OCI-LY3 (cell line): ENCODE measurements around the gene PBX4.
"Not testable (repeated sequence)": the region's sequence is repeated elsewhere in the genome, so short reads cannot be mapped to it uniquely, and the experiment has no call there.

Experiments
- H2AFZ ChIP-seq: fragments of 200-600, 300-600 bp; shearing (Covaris generic); 2 replicates; pipeline ENCODE4 v1.6.0; 2014; ENCODE audit warnings: antibody characterized with exemption, low read depth, low read length
- H3K27ac ChIP-seq: fragments of 200-600, 300-600 bp; sonication (generic); 2 replicates; pipeline ENCODE4 v1.5.1; 2014; ENCODE audit warnings: mild to moderate bottlenecking, low read length, moderate library complexity, mixed read lengths
- H3K27me3 ChIP-seq: fragments of 200-600, 300-600 bp; sonication (generic); 2 replicates; pipeline ENCODE4 v1.6.1; 2014; ENCODE audit warnings: low read depth, low read length, mixed read lengths
- H3K36me3 ChIP-seq: fragments of 200-600, 300-600 bp; sonication (generic); replicated peaks from 2 replicates; pipeline ENCODE3; 2014; ENCODE audit warnings: low read depth, low read length, mixed read lengths
- H3K4me1 ChIP-seq: fragments of 300-600, 200-600 bp; sonication (generic); 2 replicates; pipeline ENCODE4 v1.6.1; 2014; ENCODE audit warnings: low read length, mixed read lengths
- H3K4me2 ChIP-seq: fragments of 200-600, 300-600 bp; sonication (generic); 2 replicates; pipeline ENCODE4 v1.6.1; 2014; ENCODE audit warnings: low read length, mixed read lengths
- H3K4me3 ChIP-seq: fragments of 300-600, 200-600 bp; sonication (generic); 2 replicates; pipeline ENCODE4 v1.5.1; 2014; ENCODE audit warnings: antibody characterized with exemption, mild to moderate bottlenecking, low read length, moderate library complexity
- H3K79me2 ChIP-seq: fragments of 300-600, 200-600 bp; shearing (Covaris generic); 2 replicates; pipeline ENCODE4 v1.6.1; 2014; ENCODE audit warnings: mild to moderate bottlenecking, low read length, mixed read lengths
- H3K9ac ChIP-seq: fragments of 300-600, 200-600 bp; shearing (Covaris generic); 2 replicates; pipeline ENCODE4 v1.6.0; 2014; ENCODE audit warnings: mild to moderate bottlenecking, low read length, moderate library complexity
- H3K9me3 ChIP-seq: fragments of 200-600, 300-600 bp; shearing (Covaris generic); 2 replicates; pipeline ENCODE4 v1.6.1; 2014; ENCODE audit warnings: low read length, mixed read lengths; ENCODE audit not compliant: insufficient read depth
- H4K20me1 ChIP-seq: fragments of 200-600, 300-600 bp; sonication (generic); 2 replicates; pipeline ENCODE4 v1.6.1; 2016; ENCODE audit warnings: low read length, mixed read lengths; ENCODE audit not compliant: insufficient read depth
- CTCF ChIP-seq: fragments of 200-600, 300-600 bp; sonication (generic); IDR thresholded peaks from 2 replicates; pipeline ENCODE4 v1.5.1; 2014; ENCODE audit warnings: antibody characterized with exemption, low read length, low read depth
- EZH2phosphoT487 ChIP-seq: fragments of 200-600 bp; shearing (Covaris generic); IDR thresholded peaks from 2 replicates; pipeline ENCODE4 v1.6.1; 2018; ENCODE audit warnings: antibody characterized with exemption, mixed run types, low read depth

PBX4 gene

GRCh38 chr19:19613506-19613905 is 5.0 kb downstream of the PBX4 start:
- Histone ChIP-seq H3K9ac (no peak overlapping the region), H4K20me1 (no peaks in the 10 kb centered on the region), H3K79me2 (no peaks in the 10 kb centered on the region), H3K9me3 (no peaks in the 10 kb centered on the region), H3K27ac (no peak overlapping the region), H3K27me3 (no peaks in the 10 kb centered on the region), H3K4me3 (no peak overlapping the region), H3K36me3 (no peaks in the 10 kb centered on the region), H3K4me2 (no peak overlapping the region), H2AFZ (no peak overlapping the region), H3K4me1 (no peaks in the 10 kb centered on the region)
- no peak for TF ChIP-seq CTCF
- no peak for TF ChIP-seq EZH2phosphoT487

DNA sequence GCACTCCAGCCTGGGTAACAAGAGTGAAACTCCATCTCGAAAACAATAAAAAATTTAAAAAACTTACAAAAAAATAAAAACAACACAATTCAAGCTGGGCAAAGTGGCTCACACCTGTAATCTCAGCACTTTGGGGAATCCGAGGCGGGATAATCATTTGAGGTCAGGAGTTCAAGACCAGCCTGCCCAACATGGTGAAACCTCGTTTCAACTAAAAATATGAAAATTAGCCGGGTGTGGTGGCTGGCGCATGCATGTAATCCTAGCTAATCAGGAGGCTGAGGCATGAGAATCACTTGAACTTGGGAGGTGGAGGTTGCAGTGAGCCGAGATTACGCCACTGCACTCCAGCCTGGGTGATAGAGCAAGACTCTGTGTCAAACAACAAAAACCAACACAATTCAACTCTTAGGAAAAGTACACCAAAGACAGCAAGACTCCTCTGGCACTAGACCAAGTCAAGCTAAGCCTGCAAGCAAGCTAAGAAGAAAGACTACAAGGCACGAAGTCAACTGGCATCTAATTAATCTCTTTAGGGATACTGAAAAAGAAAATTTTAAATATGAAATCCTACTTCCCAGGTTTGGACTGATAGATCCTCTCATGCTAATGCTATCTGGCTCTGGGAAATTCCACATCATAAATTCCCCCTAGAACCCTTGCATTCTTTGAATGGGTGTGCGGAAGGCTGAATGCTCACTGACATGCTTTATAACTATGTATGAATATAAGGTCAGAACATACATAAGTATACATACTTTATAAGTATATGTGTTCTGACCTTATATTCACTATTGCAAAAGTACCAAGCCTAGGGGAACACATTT is 7.9 kb downstream of the PBX4 start:
- TF ChIP-seq EZH2phosphoT487 (no peak), CTCF (no peak)
- H3K27ac ChIP-seq = no peak overlapping the region
- no peak overlapping the region for H3K9ac ChIP-seq
- no peaks in the 10 kb centered on the region for H3K9me3 ChIP-seq
- no peak overlapping the region for H3K4me2 ChIP-seq
- no peak overlapping the region for H3K4me3 ChIP-seq
- no peaks in the 10 kb centered on the region for H4K20me1 ChIP-seq
- H3K27me3 ChIP-seq = no peaks in the 10 kb centered on the region
- no peaks in the 10 kb centered on the region for H3K36me3 ChIP-seq
- no peak overlapping the region for H2AFZ ChIP-seq
- no peaks in the 10 kb centered on the region for H3K4me1 ChIP-seq
- no peaks in the 10 kb centered on the region for H3K79me2 ChIP-seq

DNA sequence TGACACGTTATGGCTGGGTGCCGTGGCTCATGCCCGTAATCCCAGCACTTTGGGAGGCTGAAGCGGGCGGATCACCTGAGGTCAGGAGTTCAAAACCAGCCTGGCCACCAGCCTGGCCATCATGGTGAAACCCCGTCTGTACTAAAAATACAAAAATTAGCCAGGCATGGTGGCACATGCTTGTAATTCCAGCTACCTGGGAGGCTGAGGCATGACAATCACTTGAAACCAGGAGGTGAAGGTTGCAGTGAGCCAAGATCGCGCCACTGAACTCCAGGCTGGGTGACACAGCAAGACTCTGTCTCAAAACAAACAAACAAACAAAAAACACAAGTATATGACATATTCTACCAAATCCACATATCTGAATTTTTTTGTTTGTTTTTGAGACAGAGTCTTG is 11.8 kb downstream of the PBX4 start:
- not testable (repeated sequence) for H3K79me2 ChIP-seq, H2AFZ ChIP-seq, H3K4me2 ChIP-seq, H4K20me1 ChIP-seq, H3K9ac ChIP-seq, H3K36me3 ChIP-seq, H3K27me3 ChIP-seq, H3K27ac ChIP-seq, H3K9me3 ChIP-seq, H3K4me1 ChIP-seq, H3K4me3 ChIP-seq

DNA sequence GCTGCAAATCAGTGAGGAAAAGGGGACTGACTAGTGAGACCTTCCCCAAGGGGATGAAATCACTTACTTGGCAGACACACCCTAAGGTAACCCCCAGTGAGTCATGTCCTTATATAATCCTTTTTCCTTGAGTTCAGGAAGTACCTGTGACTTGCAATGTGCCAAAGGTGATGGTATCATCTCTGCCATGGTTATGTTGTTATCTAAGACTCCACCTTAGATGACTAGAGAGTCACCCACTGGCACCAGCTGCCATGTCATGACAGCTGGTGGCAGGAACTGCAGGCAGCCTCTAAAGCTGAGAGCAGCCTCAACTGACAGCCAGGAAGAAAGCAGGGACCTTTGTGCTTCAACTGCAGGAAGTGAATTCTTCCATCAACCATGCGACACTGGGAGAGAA is 12.5 kb downstream of the PBX4 start:
- no peak overlapping the region for H3K27ac ChIP-seq
- TF ChIP-seq CTCF = no peak
- TF ChIP-seq EZH2phosphoT487 = no peak

More for the DNA sequence above, 12.5 kb downstream of the PBX4 start:
- H3K36me3 ChIP-seq = no peaks in the 10 kb centered on the region
- no peak overlapping the region for H3K9ac ChIP-seq
- H3K4me1 ChIP-seq = peaks cover 2% of the 10 kb centered on the region
- no peak overlapping the region for H2AFZ ChIP-seq
- no peaks in the 10 kb centered on the region for H4K20me1 ChIP-seq
- no peak overlapping the region for H3K4me3 ChIP-seq
- H3K79me2 ChIP-seq = no peaks in the 10 kb centered on the region
- H3K27me3 ChIP-seq = no peaks in the 10 kb centered on the region
- no peak overlapping the region for H3K4me2 ChIP-seq
- H3K9me3 ChIP-seq = no peaks in the 10 kb centered on the region
